HTR-8/SVneo (cell line): ENCODE results near the gene ZNF26.
"Not testable (repeated sequence)": the region's sequence is repeated elsewhere in the genome, so short reads cannot be mapped to it uniquely, and the experiment has no call there.

Experiments
- DNase-seq: peaks from one replicate; pipeline ENCODE4 v3.0.0; 2011; ENCODE audit warnings: low spot score, mixed read lengths; ENCODE audit not compliant: insufficient read length
- FAIRE-seq: peaks from 2 replicates; lab custom pipeline; 2011; peaks lifted over from hg19 to GRCh38; lab: Jason Lieb, UNC

ZNF26 gene

DNA sequence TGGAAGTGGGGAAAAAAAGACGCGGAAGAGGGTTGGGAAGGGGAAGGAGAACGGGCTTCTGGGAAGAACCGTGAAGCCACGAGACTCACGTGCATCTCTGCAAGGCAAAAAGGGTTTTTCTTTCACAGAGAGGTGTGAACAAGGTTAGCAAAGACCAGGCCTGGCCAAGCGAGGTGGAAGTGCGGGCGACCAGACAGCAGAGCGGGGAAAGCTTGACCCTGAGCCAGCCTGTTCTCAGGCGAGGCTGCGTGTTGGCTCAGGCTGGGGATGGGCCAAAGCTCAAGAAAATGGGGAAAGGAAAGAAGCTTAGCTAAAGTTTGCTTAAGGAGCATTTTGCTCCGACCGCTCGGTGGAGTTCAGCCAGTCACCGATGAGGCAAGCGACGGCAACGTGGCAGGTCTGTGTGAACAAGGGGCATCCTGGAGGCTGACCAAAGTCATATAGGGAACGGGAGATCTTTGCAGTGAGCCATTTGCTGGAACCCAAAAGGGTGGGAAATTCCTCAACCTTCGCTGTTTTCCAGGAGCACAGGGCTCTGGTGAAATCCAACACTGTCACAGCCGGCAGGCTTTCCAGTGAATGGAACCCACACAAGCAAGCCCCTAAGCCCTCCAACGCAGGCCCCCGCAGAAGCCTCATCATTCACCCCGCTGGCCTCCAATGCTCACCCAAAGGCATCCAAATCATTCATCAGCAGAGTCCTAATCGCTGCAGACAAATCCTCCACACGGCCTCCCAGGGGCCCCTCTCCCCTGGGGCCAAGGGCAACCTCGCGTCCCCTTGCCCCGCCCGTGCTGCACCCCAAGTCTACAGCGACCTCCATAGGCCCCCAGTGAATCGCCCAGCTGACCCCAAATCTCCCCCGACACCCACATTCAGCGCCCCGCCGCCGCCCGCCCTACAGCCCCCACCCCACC, 30.8 kb upstream of the ZNF26 start:
- FAIRE-seq (no peak), DNase-seq (peak; percentile 37)

DNA sequence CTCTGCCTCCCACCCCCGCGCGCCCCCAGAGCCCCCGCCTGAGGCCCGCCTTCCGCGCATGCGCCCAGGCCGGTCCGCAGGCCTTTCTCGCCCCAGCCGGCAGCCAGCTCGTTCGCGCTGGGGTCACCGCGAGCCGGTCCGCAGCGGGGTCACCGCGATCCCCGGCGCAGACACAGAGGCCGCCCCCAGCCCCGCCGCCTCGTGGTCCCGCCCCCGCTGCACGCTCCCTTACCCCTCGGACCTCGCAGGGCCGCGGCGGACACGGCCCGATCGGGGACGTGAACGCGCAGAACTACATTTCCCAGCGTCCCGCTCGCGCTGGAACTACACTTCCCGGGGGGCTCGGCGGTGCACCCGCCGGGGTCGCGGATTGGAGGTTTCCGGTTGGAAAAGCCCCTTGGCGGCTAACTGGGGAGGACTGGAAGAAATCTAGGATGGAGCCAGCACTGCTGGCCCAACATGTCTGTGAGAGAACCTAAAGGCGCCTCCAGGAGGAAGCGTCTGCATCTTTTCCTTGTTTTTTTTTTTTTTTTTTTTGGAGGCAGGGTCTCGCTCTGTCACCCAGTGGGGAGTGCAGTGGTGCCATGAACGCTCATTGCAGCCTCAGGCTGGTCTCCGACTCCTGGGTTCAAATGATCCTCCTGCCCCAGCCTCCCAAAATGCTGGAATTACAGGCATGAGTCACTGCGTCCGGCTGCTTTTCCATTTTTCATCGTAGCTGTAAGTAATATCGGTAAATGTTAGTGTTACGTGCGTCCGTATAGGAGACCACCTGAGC, 30.0 kb upstream of the ZNF26 start, which contains the start of gene ZNF605:
TSS of gene ZNF605 (minus strand) at position 296 of the 778 bp plus-strand sequence. CDS start 10,671 bp downstream, outside the sequence.
- peak; percentile 31 for FAIRE-seq
- peak; percentile 90 for DNase-seq

DNA sequence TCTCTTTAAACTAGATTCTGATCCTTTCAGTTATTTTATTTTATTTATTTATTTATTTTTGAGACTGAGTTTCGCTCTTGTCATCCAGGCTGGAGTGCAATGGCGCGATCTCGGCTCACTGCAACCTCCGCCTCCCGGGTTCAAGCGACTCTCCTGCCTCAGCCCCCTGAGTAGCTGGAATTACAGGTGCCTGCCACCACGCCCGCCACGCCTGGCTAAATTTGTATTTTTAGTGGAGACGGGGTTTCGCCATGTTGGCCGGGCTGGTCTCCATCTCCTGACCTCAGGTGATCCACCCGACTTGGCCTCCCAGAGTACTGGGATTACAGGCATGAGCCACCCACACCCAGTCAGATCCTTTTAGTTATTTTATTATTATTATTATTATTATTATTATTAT, 24.4 kb upstream of the ZNF26 start:
- DNase-seq, FAIRE-seq: not testable (repeated sequence)

DNA sequence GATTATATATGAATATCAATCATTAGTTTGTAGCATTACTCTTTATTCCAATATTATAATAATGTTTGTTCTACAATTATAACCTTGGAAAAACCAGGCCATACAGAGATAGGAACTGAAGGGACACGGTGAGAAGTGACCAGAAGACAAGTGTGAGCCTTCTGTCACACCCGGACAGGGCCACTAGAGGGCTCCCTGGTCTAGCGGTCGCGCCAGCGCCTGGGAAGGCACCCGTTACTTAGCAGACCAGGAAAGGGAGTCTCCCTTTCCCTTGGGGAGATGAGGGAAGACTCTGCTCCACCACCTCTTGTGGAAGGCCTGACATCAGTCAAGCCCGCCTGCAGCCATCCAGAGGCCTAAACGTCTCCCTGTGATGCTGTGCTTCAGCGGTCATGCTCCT, 22.2 kb upstream of the ZNF26 start:
- DNase-seq, FAIRE-seq: not testable (repeated sequence)

DNA sequence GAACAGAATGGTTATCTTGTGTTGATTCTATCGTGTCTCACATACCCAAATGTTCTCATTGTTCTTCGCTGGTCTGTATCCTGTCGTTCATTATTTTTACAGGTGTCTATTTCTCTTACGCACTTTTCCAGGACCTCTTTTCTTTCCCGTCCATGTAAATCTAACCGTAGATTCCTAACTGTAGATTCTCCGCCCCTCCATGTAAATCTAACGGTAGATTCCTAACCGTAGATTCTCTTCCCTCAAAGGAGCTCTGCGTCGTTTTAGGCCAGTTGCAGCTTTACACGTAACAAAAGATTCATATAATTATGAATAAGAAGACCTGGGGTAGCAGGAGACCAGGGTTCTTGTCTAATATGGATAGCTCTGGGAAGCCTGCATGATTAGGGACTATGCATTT, 20.4 kb upstream of the ZNF26 start:
- DNase-seq (no peak), FAIRE-seq (no peak)

GRCh38 chr12:132966676-132967415, 19.3 kb upstream of the ZNF26 start:
- FAIRE-seq (no peak), DNase-seq (no peak)

GRCh38 chr12:132967736-132968135, 18.4 kb upstream of the ZNF26 start:
- FAIRE-seq (no peak), DNase-seq (no peak)

GRCh38 chr12:132972374-132972773, 13.8 kb upstream of the ZNF26 start:
- no peak for FAIRE-seq
- no peak for DNase-seq

GRCh38 chr12:132976870-132977269, 9.3 kb upstream of the ZNF26 start:
- not testable (repeated sequence) for DNase-seq, FAIRE-seq

- DNase-seq (no peak), FAIRE-seq (no peak)
Observed at GRCh38 chr12:132986885-132987225, 688 bp downstream of the ZNF26 start.

- FAIRE-seq = no peak
- DNase-seq = no peak
Observed at GRCh38 chr12:132998741-132999140, 12.6 kb downstream of the ZNF26 start.

DNA sequence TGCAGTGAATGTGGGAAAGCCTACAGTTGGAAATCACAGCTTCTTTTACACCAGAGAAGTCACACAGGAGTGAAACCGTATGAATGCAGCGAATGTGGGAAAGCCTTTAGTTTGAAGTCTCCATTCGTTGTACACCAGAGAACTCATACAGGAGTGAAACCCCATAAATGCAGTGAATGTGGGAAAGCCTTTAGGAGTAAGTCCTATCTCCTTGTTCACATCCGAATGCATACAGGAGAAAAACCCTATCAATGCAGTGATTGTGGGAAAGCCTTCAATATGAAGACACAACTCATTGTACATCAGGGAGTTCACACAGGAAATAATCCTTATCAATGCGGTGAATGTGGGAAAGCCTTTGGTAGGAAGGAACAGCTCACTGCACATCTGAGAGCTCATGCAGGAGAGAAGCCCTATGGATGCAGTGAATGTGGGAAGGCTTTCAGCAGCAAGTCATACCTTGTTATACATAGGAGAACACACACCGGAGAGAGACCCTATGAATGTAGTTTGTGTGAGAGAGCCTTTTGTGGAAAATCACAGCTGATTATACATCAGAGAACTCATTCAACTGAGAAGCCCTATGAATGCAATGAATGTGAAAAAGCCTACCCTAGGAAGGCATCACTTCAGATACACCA, 24.6 kb downstream of the ZNF26 start:
- no peak for DNase-seq

DNA sequence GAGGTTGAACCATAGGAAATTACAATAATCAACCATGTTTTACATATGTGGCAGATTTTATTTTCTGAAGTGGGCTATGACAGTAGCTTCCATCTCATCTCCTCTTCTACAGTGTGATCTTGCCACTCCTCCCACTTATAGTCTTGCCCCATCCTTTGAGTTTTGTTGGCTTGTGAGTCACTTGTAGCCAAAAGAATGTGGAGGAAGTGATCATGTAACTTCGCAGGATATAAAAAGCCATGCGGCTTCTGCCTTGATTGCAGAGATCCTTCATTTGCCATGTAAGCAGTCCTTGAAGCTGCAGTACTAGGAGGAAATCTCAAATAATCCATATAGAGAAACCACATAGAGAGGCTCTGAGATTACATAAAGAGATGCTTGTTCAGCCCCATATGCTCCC, 37.4 kb downstream of the ZNF26 start:
- DNase-seq (no peak), FAIRE-seq (no peak)

More for the DNA sequence above, 24.6 kb downstream of the ZNF26 start:
- no peak for FAIRE-seq

- DNase-seq (no peak), FAIRE-seq (no peak)
Observed at GRCh38 chr12:133026996-133027395, 40.8 kb downstream of the ZNF26 start.

DNA sequence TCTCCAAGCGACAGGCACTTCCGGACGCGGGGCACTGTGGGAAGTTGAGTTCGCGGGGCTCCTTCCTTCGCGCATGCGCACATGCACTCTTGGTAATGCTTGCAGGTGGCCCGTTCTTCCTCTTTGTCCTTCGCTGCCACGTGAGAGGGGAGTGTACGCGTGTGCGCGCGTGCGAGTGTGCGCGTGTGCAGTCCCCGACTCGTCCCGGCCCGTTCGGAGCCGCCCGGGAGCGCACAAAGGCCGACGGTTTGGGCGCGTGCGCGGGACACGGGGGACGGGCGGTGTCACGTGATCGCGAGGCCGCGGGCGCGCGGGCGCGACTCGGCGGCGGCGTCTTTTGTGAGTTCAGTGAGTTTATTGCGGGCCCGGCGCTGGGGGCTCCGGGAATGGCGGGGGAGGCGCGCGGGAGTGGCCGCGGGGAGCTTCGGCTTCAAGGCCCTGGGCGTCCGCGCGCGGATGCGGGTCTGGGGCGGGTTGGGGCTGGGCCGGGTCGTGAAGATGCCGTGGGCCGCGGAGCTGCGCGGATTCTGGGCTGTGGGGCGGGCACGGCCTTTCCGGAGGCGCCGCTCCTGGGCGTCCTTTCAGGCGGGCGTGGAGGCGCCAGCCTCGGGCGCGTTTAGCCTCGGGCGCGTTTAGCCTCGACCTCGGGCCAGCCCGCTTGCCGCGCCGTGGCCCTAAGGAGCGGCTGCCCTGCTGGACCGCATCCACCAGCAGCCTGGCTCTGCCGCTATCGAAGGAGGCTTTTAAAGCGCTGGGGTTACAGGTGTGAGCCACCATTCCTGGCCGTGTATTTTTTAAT, 51.2 kb downstream of the ZNF26 start, which contains the start of gene ZNF84:
TSS of gene ZNF84 (plus strand) at position 303 of the 799 bp plus-strand sequence. CDS start 3,959 bp downstream, outside the sequence.
- DNase-seq (peak; percentile 95), FAIRE-seq (peak; percentile 99)

- DNase-seq (no peak), FAIRE-seq (no peak)
Observed at GRCh38 chr12:133038118-133038709, 52.0 kb downstream of the ZNF26 start.

DNA sequence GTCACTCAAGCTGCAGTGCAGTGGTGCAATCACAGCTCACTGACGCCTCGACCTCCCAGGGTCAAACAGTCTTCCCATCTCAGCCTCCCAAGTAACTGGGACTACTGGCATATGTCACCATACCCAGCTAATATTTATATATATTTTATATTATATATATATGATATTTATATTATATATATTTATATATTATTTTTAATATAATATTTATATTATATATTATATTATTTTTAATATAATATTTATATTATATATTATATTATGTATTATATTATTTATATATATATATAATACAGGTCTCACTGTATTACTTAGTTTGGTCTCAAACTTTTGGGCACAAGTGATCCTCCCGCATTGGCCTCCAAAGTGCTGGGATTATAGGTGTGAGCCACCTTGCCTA, 60.5 kb downstream of the ZNF26 start:
- FAIRE-seq = no peak
- DNase-seq = no peak

DNA sequence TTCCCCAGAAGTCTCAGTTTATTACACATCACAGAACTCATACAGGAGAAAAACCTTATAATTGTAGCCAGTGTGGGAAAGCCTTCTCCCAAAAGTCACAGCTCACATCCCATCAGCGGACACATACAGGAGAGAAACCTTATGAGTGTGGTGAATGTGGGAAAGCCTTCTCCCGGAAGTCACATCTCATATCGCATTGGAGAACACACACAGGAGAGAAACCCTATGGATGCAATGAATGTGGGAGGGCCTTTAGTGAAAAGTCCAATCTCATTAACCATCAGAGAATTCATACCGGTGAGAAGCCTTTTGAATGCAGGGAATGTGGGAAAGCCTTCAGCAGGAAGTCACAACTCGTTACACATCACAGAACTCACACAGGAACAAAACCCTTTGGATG, 71.3 kb downstream of the ZNF26 start:
- FAIRE-seq = no peak

More for the DNA sequence above, 71.3 kb downstream of the ZNF26 start:
- DNase-seq = no peak
